ENCODE data around the gene GRIK1.

- TF ChIP-seq CTCF (IDR thresholded peaks at IDR 0.05) (no peak), EZH2 (IDR thresholded peaks at IDR 0.05; ENCODE audit: borderline replicate concordance, insufficient read depth, low read depth, low read length, poor library complexity, severe bottlenecking) (no peak)
Measured at GRCh38 chr21:29634418-29634817, 305.4 kb downstream of the GRIK1 start.
